Hepatocyte (in vitro differentiated cells): ENCODE results near the gene FLT4.

ENCODE experiments used
- EZH2 ChIP-seq: fragments of 200-600 bp; sonication (generic); IDR thresholded peaks from 2 replicates; pipeline ENCODE4 v1.6.1; 2016; ENCODE audit warnings: antibody characterized with exemption, mild to moderate bottlenecking, borderline replicate concordance
- EZH2phosphoT487 ChIP-seq: fragments of 200-600 bp; sonication (generic); IDR thresholded peaks from one replicate; pipeline ENCODE4 v1.6.1; 2018; ENCODE audit warnings: antibody characterized with exemption, mild to moderate bottlenecking, low read depth, moderate library complexity; ENCODE audit not compliant: unreplicated experiment, severe bottlenecking
- TF ChIP-seq, protein P1 (sequence below): fragments of 200-600 bp; sonication (generic); IDR thresholded peaks from 2 replicates; pipeline ENCODE4 v1.5.1; 2016; ENCODE audit warnings: antibody characterized with exemption, mild to moderate bottlenecking; ENCODE audit not compliant: poor library complexity

GRCh38 chr5:180604271-180604670, 45.1 kb downstream of the FLT4 start:
- TF ChIP-seq, protein P1, sequence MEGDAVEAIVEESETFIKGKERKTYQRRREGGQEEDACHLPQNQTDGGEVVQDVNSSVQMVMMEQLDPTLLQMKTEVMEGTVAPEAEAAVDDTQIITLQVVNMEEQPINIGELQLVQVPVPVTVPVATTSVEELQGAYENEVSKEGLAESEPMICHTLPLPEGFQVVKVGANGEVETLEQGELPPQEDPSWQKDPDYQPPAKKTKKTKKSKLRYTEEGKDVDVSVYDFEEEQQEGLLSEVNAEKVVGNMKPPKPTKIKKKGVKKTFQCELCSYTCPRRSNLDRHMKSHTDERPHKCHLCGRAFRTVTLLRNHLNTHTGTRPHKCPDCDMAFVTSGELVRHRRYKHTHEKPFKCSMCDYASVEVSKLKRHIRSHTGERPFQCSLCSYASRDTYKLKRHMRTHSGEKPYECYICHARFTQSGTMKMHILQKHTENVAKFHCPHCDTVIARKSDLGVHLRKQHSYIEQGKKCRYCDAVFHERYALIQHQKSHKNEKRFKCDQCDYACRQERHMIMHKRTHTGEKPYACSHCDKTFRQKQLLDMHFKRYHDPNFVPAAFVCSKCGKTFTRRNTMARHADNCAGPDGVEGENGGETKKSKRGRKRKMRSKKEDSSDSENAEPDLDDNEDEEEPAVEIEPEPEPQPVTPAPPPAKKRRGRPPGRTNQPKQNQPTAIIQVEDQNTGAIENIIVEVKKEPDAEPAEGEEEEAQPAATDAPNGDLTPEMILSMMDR = no peak
- TF ChIP-seq EZH2 (no peak), EZH2phosphoT487 (no peak)
